Measurements from ENCODE around the gene TTLL5.

The TTLL5 gene

DNA sequence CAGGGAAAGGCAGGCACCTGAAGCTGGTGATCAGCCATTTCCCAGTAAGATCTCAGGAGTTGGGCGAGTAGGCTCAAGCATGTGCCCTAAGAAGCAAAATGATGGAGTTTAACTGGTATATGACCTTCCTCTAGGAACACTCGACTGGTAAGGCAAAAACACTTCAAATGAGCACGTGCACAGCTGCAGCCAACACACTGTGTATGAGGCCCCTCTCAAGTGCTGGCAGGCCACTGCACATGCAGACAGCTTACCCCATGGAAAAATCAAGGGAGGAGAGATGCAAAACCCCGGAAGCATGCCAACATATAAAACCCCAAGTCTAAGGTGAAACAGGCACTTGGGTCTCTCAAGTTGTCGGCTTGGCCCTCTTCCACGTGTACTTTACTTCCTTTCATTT is 39.2 kb downstream of the TTLL5 start:
- Histone ChIP-seq H3K4me3 (IDR thresholded peaks at IDR 0.05; ENCODE audit: insufficient read depth, low read depth, low read length) (no peak overlapping the region), H3K9ac (no peak overlapping the region), H3K4me2 (no peak overlapping the region), H3K4me1 (ENCODE audit: low read depth, poor library complexity, severe bottlenecking) (no peaks in the 10 kb centered on the region), H2AFZ (ENCODE audit: low read depth) (no peak overlapping the region), H3K79me2 (ENCODE audit: insufficient read depth, low read depth) (no peaks in the 10 kb centered on the region), H3K27me3 (ENCODE audit: insufficient read depth, low read depth) (no peaks in the 10 kb centered on the region), H3K36me3 (ENCODE audit: insufficient read depth) (no peaks in the 10 kb centered on the region), H3K27ac (no peak overlapping the region), H4K20me1 (ENCODE audit: insufficient read depth) (no peaks in the 10 kb centered on the region)
- TF ChIP-seq, protein P1, sequence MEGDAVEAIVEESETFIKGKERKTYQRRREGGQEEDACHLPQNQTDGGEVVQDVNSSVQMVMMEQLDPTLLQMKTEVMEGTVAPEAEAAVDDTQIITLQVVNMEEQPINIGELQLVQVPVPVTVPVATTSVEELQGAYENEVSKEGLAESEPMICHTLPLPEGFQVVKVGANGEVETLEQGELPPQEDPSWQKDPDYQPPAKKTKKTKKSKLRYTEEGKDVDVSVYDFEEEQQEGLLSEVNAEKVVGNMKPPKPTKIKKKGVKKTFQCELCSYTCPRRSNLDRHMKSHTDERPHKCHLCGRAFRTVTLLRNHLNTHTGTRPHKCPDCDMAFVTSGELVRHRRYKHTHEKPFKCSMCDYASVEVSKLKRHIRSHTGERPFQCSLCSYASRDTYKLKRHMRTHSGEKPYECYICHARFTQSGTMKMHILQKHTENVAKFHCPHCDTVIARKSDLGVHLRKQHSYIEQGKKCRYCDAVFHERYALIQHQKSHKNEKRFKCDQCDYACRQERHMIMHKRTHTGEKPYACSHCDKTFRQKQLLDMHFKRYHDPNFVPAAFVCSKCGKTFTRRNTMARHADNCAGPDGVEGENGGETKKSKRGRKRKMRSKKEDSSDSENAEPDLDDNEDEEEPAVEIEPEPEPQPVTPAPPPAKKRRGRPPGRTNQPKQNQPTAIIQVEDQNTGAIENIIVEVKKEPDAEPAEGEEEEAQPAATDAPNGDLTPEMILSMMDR (conservative IDR thresholded peaks at IDR 0.05; ENCODE audit: low read depth, low read length), result no peak

DNA sequence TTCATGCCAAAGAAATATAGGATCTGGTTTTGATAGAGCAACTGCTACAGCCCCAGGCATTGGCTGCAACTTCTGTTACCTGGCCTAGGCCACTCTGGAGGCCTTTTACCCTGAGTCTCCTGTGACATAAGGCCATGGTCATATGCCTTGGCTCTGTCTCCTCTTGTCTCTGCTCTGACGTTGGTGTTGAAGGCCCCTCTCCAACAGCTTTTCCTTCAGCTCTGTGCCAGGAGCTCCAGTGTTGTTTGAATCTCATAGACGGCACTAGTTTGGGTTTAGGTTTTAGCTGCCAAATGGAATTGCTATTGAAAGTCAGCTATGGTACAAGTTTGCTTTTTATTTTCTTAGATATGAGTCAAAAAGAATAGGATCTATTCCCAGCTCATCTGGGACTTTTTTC is 41.1 kb downstream of the TTLL5 start:
- Histone ChIP-seq H2AFZ (ENCODE audit: low read depth) (no peak overlapping the region), H3K27me3 (ENCODE audit: insufficient read depth, low read depth) (no peaks in the 10 kb centered on the region), H3K4me1 (ENCODE audit: low read depth, poor library complexity, severe bottlenecking) (no peaks in the 10 kb centered on the region), H3K9ac (no peak overlapping the region), H4K20me1 (ENCODE audit: insufficient read depth) (no peaks in the 10 kb centered on the region), H3K79me2 (ENCODE audit: insufficient read depth, low read depth) (no peaks in the 10 kb centered on the region), H3K27ac (no peak overlapping the region), H3K36me3 (ENCODE audit: insufficient read depth) (no peaks in the 10 kb centered on the region), H3K4me2 (no peak overlapping the region), H3K4me3 (IDR thresholded peaks at IDR 0.05; ENCODE audit: insufficient read depth, low read depth, low read length) (no peak overlapping the region)
- TF ChIP-seq, protein P1 (conservative IDR thresholded peaks at IDR 0.05; ENCODE audit: low read depth, low read length), result no peak

DNA sequence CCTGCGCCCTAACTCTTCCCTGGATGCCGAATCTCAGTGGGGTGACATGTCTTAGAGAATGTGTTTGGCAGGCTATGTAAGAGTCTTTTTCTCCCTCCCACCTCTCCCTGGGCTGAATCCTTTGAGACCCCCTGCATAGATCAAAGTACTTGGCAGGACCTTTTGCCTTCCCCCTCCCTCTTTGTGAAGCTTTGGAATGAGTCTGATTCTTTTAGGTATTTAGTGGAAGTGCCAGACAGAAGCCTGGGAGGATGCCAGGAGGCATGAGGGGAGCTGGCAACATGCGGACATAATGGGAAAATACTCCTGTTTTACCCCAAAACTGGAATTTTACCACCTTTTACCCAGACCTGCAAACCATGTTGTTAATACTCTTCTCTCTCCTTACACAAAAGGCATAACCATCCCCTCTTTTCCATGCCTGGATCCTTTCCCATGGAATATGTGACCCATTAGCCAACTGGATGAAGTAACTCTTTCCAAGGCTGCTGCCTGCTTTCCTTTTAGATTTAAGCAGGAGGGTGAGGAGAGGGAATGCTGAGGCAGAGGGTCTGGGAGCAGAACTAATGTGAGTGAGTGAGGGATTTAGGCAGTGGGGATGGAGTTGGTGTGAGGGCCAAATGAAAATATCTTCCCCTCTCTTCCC is 41.7 kb downstream of the TTLL5 start:
- Histone ChIP-seq H3K27me3 (ENCODE audit: insufficient read depth, low read depth) (no peaks in the 10 kb centered on the region), H3K9ac (no peak overlapping the region), H3K79me2 (ENCODE audit: insufficient read depth, low read depth) (no peaks in the 10 kb centered on the region), H3K27ac (no peak overlapping the region), H3K4me2 (no peak overlapping the region), H4K20me1 (ENCODE audit: insufficient read depth) (no peaks in the 10 kb centered on the region), H3K4me3 (IDR thresholded peaks at IDR 0.05; ENCODE audit: insufficient read depth, low read depth, low read length) (no peak overlapping the region), H3K36me3 (ENCODE audit: insufficient read depth) (no peaks in the 10 kb centered on the region), H3K4me1 (ENCODE audit: low read depth, poor library complexity, severe bottlenecking) (no peaks in the 10 kb centered on the region), H2AFZ (ENCODE audit: low read depth) (no peak overlapping the region)
- TF ChIP-seq, protein P1 (conservative IDR thresholded peaks at IDR 0.05; ENCODE audit: low read depth, low read length), result no peak

DNA sequence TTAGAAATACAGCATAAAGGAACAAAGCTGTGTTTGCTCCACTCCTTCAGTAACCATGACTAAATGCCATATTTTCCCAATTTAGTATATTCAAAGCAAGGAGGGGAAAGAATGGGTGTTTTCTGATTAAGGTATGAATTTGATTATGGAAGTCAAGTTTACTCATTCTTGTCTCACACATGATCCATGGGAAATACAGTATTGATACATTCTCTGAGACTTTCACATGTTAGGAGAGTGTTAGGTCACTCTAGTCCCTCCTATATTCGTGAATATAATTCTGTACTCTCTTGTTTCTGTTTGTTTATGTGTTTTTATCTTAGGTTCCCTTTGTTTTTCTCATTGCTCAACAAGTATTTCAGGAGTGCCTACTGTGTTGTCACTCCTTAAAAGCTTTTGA is 42.4 kb downstream of the TTLL5 start:
- TF ChIP-seq, protein P1 (conservative IDR thresholded peaks at IDR 0.05; ENCODE audit: low read depth, low read length), result no peak
- Histone ChIP-seq H3K9ac (no peak overlapping the region), H3K4me3 (IDR thresholded peaks at IDR 0.05; ENCODE audit: insufficient read depth, low read depth, low read length) (no peak overlapping the region), H4K20me1 (ENCODE audit: insufficient read depth) (no peaks in the 10 kb centered on the region), H2AFZ (ENCODE audit: low read depth) (no peak overlapping the region), H3K36me3 (ENCODE audit: insufficient read depth) (no peaks in the 10 kb centered on the region), H3K27ac (no peak overlapping the region), H3K27me3 (ENCODE audit: insufficient read depth, low read depth) (no peaks in the 10 kb centered on the region), H3K4me1 (ENCODE audit: low read depth, poor library complexity, severe bottlenecking) (no peaks in the 10 kb centered on the region), H3K79me2 (ENCODE audit: insufficient read depth, low read depth) (no peaks in the 10 kb centered on the region), H3K4me2 (no peak overlapping the region)

Data from KMS-11 (cell line).